KMS-11 (cell line): ENCODE measurements around the gene ARHGEF17.
"Not testable (repeated sequence)": the region's sequence is repeated elsewhere in the genome, so short reads cannot be mapped to it uniquely, and the experiment has no call there.

Experiments
- H2AFZ ChIP-seq: fragments of 200-600 bp; sonication (generic); 2 replicates; pipeline ENCODE4 v1.6.1; 2016; ENCODE audit warnings: antibody characterized with exemption, mixed run types, low read depth
- H3K27ac ChIP-seq: fragments of 200-600 bp; sonication (generic); 2 replicates; pipeline ENCODE4 v1.6.1; 2016; ENCODE audit warnings: mild to moderate bottlenecking, mixed run types
- H3K27me3 ChIP-seq: fragments of 200-600 bp; sonication (generic); 2 replicates; pipeline ENCODE4 v1.6.1; 2017; ENCODE audit warnings: mild to moderate bottlenecking, low read depth, mixed run types, moderate library complexity; ENCODE audit not compliant: insufficient read depth
- H3K36me3 ChIP-seq: fragments of 200-600 bp; sonication (generic); 2 replicates; pipeline ENCODE4 v1.6.1; 2017; ENCODE audit warnings: mild to moderate bottlenecking, mixed run types; ENCODE audit not compliant: insufficient read depth
- H3K4me1 ChIP-seq: fragments of 200-600 bp; sonication (generic); 2 replicates; pipeline ENCODE4 v1.6.1; 2016; ENCODE audit warnings: mild to moderate bottlenecking, low read depth, mixed run types; ENCODE audit not compliant: poor library complexity, severe bottlenecking
- H3K4me2 ChIP-seq: fragments of 200-600 bp; sonication (generic); 2 replicates; pipeline ENCODE4 v1.7.0; 2016; ENCODE audit warnings: mild to moderate bottlenecking, mixed run types
- H3K4me3 ChIP-seq: fragments of 200-600 bp; sonication (generic); IDR thresholded peaks from 2 replicates; pipeline ENCODE4 v1.6.1; 2017; ENCODE audit warnings: low read depth, low read length, mixed read lengths; ENCODE audit not compliant: insufficient read depth
- H3K79me2 ChIP-seq: fragments of 200-600 bp; sonication (generic); 2 replicates; pipeline ENCODE4 v1.6.1; 2016; ENCODE audit warnings: low read depth, mixed run types; ENCODE audit not compliant: insufficient read depth
- H3K9ac ChIP-seq: fragments of 200-600 bp; sonication (generic); 2 replicates; pipeline ENCODE4 v1.6.1; 2016; ENCODE audit warnings: mild to moderate bottlenecking, mixed run types
- H4K20me1 ChIP-seq: fragments of 200-600 bp; sonication (generic); 2 replicates; pipeline ENCODE4 v1.6.1; 2016; ENCODE audit warnings: mild to moderate bottlenecking, mixed run types; ENCODE audit not compliant: insufficient read depth
- TF ChIP-seq, protein P1 (sequence below): fragments of 200-600 bp; sonication (generic); conservative IDR thresholded peaks from 2 replicates; pipeline ENCODE4 v1.6.1; 2017; ENCODE audit warnings: low read depth, mild to moderate bottlenecking, antibody characterized with exemption, low read length, moderate library complexity, mixed read lengths

The ARHGEF17 gene

DNA sequence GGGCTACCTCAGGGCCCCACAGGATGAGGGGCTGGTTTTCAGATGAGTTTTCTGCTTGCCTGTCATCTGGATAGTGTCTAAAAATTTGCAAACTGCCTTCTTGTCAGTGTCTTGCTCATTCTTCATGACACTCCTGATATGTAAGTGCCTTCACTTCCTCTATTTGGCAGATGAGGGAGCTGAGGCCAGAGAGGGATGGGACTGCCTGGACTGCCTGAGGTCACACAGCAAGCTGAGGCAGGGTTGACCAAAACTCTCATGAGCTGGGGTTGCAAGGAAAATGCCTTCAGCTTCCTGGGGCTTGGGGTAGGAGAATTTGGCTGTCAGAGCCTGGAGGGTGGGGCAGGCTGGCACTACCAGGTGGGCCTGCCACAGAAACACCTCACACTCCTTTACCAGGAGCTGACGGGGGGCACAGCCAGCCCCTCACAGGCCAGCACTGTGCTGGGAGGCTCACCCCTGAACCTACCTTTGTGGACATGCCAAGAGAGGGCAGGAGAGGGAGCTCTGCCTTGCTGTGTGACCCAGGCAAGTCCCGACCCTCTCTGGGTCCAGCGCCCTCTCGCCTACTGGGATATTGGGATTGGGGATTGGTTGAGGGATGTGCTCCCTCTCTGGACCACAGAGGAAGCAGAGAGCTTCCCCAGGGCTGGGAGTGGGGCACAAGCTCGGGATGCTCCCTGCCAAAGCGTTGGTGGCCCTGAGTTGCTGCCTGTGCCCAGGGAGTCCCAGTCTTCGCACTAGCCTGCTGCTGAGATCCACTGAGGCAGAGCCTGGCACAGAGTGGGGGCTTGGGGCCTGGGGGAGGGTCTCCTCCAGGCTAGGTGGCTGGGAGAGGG lies 37.8 kb upstream of the ARHGEF17 start:
- peaks cover 59% of the 10 kb centered on the region for H3K4me1 ChIP-seq
- H3K4me2 ChIP-seq: peak overlapping the region; percentile 91; the same call in 1 of the 2 replicates
- H3K27ac ChIP-seq: peak overlapping the region; percentile 72; the same call in 1 of the 2 replicates
- H4K20me1 ChIP-seq: no peaks in the 10 kb centered on the region
- no peaks in the 10 kb centered on the region for H3K27me3 ChIP-seq
- no peak overlapping the region for H3K4me3 ChIP-seq
- H3K9ac ChIP-seq: no peak overlapping the region; the same call in 1 of the 2 replicates
- H3K79me2 ChIP-seq: no peaks in the 10 kb centered on the region
- TF ChIP-seq, protein P1, sequence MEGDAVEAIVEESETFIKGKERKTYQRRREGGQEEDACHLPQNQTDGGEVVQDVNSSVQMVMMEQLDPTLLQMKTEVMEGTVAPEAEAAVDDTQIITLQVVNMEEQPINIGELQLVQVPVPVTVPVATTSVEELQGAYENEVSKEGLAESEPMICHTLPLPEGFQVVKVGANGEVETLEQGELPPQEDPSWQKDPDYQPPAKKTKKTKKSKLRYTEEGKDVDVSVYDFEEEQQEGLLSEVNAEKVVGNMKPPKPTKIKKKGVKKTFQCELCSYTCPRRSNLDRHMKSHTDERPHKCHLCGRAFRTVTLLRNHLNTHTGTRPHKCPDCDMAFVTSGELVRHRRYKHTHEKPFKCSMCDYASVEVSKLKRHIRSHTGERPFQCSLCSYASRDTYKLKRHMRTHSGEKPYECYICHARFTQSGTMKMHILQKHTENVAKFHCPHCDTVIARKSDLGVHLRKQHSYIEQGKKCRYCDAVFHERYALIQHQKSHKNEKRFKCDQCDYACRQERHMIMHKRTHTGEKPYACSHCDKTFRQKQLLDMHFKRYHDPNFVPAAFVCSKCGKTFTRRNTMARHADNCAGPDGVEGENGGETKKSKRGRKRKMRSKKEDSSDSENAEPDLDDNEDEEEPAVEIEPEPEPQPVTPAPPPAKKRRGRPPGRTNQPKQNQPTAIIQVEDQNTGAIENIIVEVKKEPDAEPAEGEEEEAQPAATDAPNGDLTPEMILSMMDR: no peak
- peak overlapping the region; percentile 13; the same call in 1 of the 2 replicates for H2AFZ ChIP-seq
- H3K36me3 ChIP-seq: no peaks in the 10 kb centered on the region

DNA sequence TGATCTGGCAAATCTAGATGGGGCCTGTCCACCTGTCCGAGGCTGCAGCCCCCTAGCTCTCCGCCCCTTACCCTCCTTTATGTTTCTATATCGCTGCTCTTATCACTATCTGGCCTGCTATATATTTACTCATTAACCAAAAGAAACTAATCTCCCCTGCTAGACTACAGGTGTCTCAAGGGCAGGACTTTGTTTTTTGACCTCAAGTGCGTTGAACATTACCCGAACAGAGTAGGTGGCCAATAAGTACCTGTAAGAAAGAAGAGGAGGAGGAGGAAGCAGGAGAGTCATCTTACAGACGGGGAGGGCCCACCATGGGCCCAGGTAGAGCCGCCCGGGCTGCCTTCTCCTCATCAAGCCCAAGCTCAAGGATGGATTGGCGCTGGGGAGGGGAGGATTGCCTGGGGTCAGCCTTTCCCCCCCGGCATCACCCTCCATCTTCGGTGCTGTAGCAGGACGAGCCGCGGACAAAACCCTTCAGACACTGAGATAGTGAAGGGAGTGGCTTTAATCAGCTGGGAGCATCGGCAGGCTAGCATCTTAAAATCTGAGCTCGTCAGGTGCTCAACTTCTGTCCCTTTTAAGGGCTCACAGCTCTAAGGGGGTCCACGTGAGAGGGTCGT lies 37.1 kb upstream of the ARHGEF17 start:
- H3K27ac ChIP-seq: peak overlapping the region; percentile 72

DNA sequence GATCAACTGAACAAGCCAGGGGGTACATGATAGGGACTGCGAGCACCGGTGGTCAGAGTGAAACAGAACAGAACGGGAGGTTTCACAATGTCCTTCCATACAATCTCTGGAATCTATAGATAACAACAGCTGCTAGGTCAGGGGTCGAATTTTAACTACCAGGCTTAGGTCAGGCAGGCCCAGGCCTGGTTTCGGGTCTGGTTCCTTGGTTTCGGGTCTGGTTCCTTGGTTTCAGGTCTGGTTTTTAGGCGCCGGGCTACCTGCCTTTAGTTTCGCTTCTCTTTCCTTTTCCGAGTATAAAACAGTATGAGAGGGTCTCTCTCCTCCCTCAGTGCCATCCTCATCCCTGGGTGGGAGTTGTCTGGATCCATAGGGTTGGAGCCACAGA lies 36.6 kb upstream of the ARHGEF17 start:
- not testable (repeated sequence) for H3K4me3 ChIP-seq, H3K27me3 ChIP-seq, H4K20me1 ChIP-seq, H3K79me2 ChIP-seq, H3K36me3 ChIP-seq
- H2AFZ ChIP-seq: peak overlapping the region; percentile 48; the same call in 1 of the 2 replicates
- H3K4me1 ChIP-seq: peaks cover 54% of the 10 kb centered on the region
- peak overlapping the region; percentile 36; the same call in 1 of the 2 replicates for H3K9ac ChIP-seq
- H3K4me2 ChIP-seq: peak overlapping the region; percentile 91
- peak overlapping the region; percentile 72 for H3K27ac ChIP-seq

More for the DNA sequence above, 37.1 kb upstream of the ARHGEF17 start:
- TF ChIP-seq, protein P1: no peak
- Histone ChIP-seq H2AFZ (peak overlapping the region; percentile 48; the same call in 1 of the 2 replicates), H3K9ac (peak overlapping the region; percentile 36; the same call in 1 of the 2 replicates), H3K27me3 (no peaks in the 10 kb centered on the region), H3K4me2 (peak overlapping the region; percentile 91), H4K20me1 (no peaks in the 10 kb centered on the region), H3K79me2 (no peaks in the 10 kb centered on the region), H3K4me3 (no peak overlapping the region), H3K4me1 (peaks cover 54% of the 10 kb centered on the region), H3K36me3 (no peaks in the 10 kb centered on the region)

DNA sequence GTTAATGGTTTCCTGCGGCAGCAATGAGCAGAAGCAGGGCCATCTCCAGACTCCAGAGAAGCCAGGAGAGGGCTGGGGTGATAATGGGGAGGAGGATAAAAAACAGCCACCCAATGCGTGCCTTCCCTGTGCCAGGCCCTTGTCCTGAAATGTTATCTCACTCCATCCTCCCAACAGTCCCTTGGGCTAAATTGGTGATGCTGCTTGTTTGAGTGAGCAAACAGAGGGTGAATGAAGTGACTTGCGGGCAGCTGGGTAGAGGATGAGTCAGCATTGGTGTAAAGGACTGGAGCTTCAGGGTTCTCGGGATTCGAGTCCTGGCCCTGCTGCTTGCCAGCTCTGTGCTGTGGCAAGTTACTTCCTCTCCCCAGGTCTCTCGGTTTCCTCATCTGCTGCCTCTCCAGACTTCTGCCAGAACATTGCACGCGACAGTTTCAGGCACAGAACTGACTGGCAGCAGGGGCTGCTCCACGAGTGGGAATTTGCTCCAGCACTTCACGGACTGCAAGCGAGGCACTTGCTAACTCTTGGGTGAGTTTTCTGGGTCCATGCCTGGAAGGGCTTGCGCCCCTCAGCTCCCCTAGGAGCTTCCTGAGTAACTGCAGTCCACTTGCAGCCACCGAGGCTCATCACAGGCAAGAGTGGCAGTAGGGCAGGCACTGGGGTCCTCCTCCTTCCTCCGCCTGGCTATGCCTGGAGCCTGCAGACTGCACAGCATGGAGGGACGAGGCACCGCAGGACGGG lies 36.0 kb upstream of the ARHGEF17 start, which contains the start of gene P2RY6:
P2RY6 (plus strand) TSS at position 403 of the 744 bp plus-strand sequence. CDS start 24,181 bp downstream, outside the sequence.
- Histone ChIP-seq H4K20me1 (no peaks in the 10 kb centered on the region), H2AFZ (peak within 1 kb of the TSS; percentile 48; the same call in 1 of the 2 replicates), H3K27me3 (no peaks in the 10 kb centered on the region), H3K9ac (peak within 1 kb of the TSS; percentile 36; the same call in 1 of the 2 replicates), H3K4me2 (peak within 1 kb of the TSS; percentile 91), H3K4me3 (no peak within 1 kb of the TSS), H3K36me3 (no peaks in the 10 kb centered on the region), H3K79me2 (no peaks in the 10 kb centered on the region), H3K4me1 (peaks cover 54% of the 10 kb centered on the region), H3K27ac (peak within 1 kb of the TSS; percentile 72)
- TF ChIP-seq, protein P1: no peak
